K562 (cell line): ENCODE results near the gene KIF26B. TPM values are rescaled to one million over a fixed set of nuclear protein-coding genes. Genes with fewer than 3 reads are reported as not detected.

Experiments used
- polyA plus RNA-seq, 8 experiments: library from polyadenylated mRNA; depleted of rRNA in 4 of 8; stranded (reverse) in 5 of 8; unstranded in 3 of 8; fragments of >200 nt; fragmentation: Nextera tagmentation in 2 of 8; fragmentation: Illumina TruSeq in 1 of 8; extraction: Ambion mirVana in 2 of 8; extraction: Trizol in 1 of 8; gene quantifications; 2 replicates each; pipeline versions ENCODE4 v1.2.1 to v1.2.3, GENCODE V29; 2011 to 2014; ENCODE audit warnings: inconsistent platforms in 1 of 8, missing spikeins in 1 of 8
- total RNA-seq, 7 experiments: library from RNA; depleted of rRNA in 6 of 7; stranded (reverse); fragments of >200 nt in 6 of 7; fragmentation: Illumina TruSeq in 2 of 7; extraction: Trizol in 2 of 7; gene quantifications; 2 replicates each; pipeline versions ENCODE4 v1.2.1 to v1.2.3, GENCODE V29; 2011 to 2021; ENCODE audit warnings: low replicate concordance in 1 of 7
- TF ChIP-seq, protein P1 (sequence below): sonication (generic); formaldehyde crosslinking; IDR thresholded peaks from 2 replicates; pipeline ENCODE4 v1.8.0; 2023; ENCODE audit warnings: mild to moderate bottlenecking, missing genetic modification reagents
- TF ChIP-seq, protein P2 (sequence below): sonication (generic); formaldehyde crosslinking; IDR thresholded peaks from 2 replicates; pipeline ENCODE4 v1.8.0; 2022; ENCODE audit warnings: mild to moderate bottlenecking, low read depth, missing genetic modification reagents
- TF ChIP-seq, protein P3 (sequence below): fragments of 200-600 bp; sonication (generic); IDR thresholded peaks from one replicate; pipeline ENCODE4 v1.6.1; 2012; ENCODE audit warnings: mild to moderate bottlenecking, low read depth, low read length, inconsistent platforms

KIF26B gene
- total and polyA plus RNA-seq, 9 of the 15 experiments (the other 6 are each of a cell fraction or from before 2014, with no cell fraction given), result 0.02 to 0.08 (median 0.03) TPM; not detected in 6

DNA sequence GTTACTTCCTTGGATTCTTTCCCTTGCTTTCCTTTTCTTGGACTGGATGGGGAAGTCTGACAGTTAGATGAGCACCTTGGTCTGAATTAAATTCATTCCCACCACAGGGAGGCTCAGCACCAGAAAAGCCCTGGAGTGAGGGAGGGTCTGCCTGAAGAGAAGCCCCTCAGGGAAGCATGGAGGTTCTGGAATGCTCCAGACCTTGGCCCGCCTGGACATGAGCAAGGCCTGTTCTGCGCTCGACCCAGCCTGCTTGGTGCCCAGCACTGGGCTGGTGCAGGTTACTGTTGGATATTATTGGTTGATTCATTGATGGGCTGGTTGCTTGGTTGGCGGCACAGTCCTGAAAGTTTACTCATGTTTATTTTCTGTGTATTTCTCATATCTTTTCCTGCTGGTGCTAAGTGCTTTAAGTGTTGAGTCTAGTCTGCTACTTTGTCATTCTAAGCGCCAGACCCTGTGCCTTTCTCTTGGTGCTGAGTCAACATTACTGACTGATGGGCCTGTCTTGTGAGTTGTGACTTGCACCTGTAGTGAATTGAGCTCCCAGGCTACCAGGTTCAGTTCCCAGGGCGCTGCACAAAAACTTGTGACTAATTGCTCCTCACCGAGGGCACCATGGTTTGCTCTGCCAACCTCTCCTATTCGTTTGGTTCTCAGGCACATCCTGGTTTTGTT lies 538.5 kb downstream of the KIF26B start (continued):
- TF ChIP-seq, protein P1, sequence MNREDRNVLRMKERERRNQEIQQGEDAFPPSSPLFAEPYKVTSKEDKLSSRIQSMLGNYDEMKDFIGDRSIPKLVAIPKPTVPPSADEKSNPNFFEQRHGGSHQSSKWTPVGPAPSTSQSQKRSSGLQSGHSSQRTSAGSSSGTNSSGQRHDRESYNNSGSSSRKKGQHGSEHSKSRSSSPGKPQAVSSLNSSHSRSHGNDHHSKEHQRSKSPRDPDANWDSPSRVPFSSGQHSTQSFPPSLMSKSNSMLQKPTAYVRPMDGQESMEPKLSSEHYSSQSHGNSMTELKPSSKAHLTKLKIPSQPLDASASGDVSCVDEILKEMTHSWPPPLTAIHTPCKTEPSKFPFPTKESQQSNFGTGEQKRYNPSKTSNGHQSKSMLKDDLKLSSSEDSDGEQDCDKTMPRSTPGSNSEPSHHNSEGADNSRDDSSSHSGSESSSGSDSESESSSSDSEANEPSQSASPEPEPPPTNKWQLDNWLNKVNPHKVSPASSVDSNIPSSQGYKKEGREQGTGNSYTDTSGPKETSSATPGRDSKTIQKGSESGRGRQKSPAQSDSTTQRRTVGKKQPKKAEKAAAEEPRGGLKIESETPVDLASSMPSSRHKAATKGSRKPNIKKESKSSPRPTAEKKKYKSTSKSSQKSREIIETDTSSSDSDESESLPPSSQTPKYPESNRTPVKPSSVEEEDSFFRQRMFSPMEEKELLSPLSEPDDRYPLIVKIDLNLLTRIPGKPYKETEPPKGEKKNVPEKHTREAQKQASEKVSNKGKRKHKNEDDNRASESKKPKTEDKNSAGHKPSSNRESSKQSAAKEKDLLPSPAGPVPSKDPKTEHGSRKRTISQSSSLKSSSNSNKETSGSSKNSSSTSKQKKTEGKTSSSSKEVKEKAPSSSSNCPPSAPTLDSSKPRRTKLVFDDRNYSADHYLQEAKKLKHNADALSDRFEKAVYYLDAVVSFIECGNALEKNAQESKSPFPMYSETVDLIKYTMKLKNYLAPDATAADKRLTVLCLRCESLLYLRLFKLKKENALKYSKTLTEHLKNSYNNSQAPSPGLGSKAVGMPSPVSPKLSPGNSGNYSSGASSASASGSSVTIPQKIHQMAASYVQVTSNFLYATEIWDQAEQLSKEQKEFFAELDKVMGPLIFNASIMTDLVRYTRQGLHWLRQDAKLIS (CRISPR knock-in tag), result no peak
- TF ChIP-seq, protein P2, sequence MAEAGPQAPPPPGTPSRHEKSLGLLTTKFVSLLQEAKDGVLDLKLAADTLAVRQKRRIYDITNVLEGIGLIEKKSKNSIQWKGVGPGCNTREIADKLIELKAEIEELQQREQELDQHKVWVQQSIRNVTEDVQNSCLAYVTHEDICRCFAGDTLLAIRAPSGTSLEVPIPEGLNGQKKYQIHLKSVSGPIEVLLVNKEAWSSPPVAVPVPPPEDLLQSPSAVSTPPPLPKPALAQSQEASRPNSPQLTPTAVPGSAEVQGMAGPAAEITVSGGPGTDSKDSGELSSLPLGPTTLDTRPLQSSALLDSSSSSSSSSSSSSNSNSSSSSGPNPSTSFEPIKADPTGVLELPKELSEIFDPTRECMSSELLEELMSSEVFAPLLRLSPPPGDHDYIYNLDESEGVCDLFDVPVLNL (CRISPR knock-in tag), result no peak
- TF ChIP-seq, protein P3, sequence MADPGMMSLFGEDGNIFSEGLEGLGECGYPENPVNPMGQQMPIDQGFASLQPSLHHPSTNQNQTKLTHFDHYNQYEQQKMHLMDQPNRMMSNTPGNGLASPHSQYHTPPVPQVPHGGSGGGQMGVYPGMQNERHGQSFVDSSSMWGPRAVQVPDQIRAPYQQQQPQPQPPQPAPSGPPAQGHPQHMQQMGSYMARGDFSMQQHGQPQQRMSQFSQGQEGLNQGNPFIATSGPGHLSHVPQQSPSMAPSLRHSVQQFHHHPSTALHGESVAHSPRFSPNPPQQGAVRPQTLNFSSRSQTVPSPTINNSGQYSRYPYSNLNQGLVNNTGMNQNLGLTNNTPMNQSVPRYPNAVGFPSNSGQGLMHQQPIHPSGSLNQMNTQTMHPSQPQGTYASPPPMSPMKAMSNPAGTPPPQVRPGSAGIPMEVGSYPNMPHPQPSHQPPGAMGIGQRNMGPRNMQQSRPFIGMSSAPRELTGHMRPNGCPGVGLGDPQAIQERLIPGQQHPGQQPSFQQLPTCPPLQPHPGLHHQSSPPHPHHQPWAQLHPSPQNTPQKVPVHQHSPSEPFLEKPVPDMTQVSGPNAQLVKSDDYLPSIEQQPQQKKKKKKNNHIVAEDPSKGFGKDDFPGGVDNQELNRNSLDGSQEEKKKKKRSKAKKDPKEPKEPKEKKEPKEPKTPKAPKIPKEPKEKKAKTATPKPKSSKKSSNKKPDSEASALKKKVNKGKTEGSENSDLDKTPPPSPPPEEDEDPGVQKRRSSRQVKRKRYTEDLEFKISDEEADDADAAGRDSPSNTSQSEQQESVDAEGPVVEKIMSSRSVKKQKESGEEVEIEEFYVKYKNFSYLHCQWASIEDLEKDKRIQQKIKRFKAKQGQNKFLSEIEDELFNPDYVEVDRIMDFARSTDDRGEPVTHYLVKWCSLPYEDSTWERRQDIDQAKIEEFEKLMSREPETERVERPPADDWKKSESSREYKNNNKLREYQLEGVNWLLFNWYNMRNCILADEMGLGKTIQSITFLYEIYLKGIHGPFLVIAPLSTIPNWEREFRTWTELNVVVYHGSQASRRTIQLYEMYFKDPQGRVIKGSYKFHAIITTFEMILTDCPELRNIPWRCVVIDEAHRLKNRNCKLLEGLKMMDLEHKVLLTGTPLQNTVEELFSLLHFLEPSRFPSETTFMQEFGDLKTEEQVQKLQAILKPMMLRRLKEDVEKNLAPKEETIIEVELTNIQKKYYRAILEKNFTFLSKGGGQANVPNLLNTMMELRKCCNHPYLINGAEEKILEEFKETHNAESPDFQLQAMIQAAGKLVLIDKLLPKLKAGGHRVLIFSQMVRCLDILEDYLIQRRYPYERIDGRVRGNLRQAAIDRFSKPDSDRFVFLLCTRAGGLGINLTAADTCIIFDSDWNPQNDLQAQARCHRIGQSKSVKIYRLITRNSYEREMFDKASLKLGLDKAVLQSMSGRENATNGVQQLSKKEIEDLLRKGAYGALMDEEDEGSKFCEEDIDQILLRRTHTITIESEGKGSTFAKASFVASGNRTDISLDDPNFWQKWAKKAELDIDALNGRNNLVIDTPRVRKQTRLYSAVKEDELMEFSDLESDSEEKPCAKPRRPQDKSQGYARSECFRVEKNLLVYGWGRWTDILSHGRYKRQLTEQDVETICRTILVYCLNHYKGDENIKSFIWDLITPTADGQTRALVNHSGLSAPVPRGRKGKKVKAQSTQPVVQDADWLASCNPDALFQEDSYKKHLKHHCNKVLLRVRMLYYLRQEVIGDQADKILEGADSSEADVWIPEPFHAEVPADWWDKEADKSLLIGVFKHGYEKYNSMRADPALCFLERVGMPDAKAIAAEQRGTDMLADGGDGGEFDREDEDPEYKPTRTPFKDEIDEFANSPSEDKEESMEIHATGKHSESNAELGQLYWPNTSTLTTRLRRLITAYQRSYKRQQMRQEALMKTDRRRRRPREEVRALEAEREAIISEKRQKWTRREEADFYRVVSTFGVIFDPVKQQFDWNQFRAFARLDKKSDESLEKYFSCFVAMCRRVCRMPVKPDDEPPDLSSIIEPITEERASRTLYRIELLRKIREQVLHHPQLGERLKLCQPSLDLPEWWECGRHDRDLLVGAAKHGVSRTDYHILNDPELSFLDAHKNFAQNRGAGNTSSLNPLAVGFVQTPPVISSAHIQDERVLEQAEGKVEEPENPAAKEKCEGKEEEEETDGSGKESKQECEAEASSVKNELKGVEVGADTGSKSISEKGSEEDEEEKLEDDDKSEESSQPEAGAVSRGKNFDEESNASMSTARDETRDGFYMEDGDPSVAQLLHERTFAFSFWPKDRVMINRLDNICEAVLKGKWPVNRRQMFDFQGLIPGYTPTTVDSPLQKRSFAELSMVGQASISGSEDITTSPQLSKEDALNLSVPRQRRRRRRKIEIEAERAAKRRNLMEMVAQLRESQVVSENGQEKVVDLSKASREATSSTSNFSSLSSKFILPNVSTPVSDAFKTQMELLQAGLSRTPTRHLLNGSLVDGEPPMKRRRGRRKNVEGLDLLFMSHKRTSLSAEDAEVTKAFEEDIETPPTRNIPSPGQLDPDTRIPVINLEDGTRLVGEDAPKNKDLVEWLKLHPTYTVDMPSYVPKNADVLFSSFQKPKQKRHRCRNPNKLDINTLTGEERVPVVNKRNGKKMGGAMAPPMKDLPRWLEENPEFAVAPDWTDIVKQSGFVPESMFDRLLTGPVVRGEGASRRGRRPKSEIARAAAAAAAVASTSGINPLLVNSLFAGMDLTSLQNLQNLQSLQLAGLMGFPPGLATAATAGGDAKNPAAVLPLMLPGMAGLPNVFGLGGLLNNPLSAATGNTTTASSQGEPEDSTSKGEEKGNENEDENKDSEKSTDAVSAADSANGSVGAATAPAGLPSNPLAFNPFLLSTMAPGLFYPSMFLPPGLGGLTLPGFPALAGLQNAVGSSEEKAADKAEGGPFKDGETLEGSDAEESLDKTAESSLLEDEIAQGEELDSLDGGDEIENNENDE, result no peak
